ENCODE results near the gene TROAP.
"Not testable (repeated sequence)": the region's sequence is repeated elsewhere in the genome, so short reads cannot be mapped to it uniquely, and the experiment has no call there.

TROAP gene

DNA sequence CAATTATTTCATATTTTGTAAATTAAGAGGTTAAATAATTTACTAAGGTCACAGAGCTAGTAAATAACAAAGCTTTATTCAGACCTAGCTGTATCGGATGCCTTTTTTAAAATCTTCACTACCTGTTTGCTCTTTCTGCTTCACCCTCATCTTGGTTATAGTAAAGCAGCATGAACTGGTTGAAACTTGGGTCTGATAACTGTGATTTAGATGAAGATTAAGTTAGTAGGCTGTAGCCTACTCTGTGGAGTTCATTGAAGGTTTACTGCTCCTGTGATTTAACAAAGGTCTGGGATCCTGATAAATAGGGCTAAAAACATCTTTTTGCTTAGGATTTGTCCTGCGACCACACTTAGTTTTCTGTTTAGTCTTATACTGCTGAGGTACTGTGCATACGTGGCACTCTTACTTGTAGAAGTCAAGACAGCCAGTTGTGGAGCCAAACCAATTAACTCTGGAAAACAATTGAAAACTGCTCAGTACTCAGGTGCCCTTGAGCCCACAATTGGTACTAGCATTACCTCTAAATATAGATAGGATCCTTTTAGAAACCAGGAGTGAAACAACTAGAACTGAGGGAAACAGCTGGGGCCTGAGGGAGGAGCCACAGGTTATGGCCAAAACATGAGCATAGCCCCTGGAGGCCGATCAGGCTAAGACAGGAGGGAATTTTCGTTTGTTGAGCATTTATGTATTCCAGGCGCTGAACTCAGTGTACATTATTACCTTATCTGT, 46.5 kb downstream of the TROAP start:
- DNase-seq, result peak; percentile 21

DNA sequence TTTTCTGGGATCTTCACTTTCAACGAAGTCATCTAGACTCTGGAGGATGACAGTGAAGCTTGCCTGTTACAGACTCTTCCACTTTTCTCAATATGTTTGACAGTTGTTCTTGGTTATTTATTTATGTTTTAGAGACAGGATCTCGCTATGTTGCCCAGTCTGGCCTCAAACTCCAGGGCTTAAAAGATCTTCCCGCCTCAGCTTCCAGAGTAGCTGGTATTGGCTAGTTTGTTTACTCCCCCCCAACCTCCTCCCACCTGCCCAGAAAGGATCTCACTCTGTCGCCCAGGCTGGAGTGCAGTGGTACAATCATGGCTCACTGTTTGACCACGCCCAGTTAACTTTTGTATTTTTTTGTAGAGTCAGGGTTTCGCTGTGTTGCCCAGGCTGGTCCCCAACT, 47.5 kb downstream of the TROAP start:
- no peak for DNase-seq

DNA sequence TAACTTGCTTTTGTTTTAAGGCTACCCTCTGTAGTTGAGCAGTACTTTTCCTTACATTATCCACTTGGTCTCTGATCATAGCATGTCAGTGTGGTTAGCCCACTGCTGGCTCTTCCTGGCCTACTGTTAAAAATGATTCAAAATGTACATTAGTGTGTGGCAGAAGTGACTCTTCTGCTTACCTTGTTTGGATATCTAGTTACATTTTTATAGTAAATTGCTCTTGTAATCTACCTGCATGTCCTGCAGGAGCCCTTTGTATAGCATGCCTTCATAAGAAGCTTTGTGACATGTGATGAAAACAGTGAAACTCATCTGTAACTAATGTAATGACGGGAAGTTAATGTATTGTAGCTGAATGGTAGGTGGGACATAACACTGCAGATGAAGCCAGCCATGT, 52.4 kb downstream of the TROAP start:
- DNase-seq, result no peak

DNA sequence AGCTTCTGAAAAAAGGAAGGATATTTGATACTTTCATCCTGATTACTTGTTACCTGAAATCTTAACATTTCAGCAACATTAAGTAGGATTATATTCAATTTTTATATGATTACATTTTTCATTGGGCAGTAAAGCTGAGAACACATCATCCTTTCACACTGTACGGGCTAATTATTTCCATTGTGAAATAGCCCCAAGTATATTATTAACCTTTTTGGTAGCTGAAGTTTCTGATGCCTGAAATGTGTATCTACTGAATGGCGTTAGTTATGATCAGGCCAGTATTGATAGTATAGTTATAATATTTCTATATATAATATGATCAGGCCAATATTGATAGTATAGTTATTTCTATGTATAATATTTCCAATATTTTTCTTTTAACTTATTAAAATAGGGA, 54.3 kb downstream of the TROAP start:
- no peak for DNase-seq

DNA sequence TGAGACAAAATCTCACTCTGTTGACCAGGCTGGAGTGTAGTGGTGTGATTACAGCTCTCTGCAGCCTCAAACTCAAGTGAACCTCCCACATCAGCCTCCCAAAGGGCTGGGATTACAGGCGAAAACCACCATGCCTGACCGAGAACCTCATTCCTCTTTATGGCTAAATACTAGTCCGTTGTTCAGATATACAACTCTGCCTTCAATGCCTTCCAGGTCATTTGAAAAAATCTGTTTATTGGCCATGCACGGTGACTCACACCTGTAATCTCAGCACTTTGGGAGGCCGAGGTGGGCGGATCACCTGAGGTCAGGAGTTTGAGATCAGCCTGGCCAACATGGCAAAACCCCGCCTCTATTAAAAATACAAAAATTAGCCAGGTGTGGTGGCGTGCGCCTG, 57.1 kb downstream of the TROAP start:
- DNase-seq, result not testable (repeated sequence)

All from CD4-positive, alpha-beta T cell treated with Interleukin-17A for 4 hours (primary cell).